NCI-H2081 (cell line): ENCODE measurements around the gene TPH1.
A peak's percentile ranks its signal among the peaks of the same experiment; 100 is the strongest.

Experiments used
- DNase-seq, 2 experiments: peaks; one replicate each; lab custom pipeline; 2025; lab: John Stamatoyannopoulos, UW

Gene TPH1

DNA sequence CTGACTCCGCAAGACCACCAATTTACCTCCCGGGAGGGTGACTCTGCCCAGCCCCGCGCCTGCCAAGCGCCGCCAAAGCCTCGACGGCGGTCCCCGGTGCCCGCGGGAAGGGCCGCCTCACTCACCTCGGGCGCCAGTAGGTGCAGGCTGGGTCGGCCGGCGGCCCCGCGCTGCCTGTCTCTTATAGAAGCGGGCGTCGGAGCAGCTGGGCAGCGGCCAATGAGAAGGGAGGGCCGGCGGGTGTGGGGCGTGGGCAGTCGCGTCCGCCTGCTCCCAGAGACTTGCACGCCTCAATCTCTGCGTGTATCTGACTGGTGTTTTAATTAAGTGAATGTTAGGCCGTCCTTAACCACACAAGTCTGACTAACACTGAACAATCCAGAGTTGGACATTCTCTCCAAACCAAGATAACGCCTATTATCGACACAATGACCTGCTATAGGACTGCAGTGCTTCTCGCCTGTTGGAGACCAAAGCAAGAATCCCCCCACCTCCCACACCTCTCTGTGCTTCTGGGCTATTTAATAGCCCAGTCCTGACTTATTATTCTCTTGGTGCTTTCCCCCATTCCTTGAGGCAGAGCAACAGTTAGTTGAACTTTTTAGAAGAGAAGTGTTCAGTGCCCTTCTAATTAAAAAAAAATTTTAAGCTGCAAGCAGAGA lies at the start of gene TPH1:
TSS of gene TPH1 (minus strand) at position 154 of the 662 bp plus-strand sequence. CDS start 5,507 bp downstream, outside the sequence.
- no peak for DNase-seq

- DNase-seq, result no peak
These were observed 47.9 kb upstream of the TPH1 start for GRCh38 chr11:18093959-18094358.

DNA sequence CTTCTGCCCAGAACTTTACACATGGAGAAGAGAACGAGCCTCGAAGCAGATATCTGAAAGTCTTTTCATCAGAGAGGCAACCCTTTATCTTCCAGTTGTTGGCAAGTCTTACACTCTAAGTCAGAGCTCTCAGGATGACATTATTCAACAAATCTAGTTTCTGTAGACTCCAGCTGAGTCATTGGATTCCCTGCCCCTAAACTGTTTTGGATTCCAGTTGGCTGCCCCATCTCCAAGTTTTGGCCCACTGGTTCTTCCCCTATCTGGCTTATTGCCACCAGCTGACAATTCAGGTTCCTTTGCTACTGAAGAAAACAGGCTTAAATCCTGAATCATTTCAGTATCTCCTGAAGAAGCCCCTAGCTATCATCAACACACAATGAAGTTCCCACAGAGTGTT lies 45.7 kb upstream of the TPH1 start:
- DNase-seq, result no peak

GRCh38 chr11:18088966-18089365 lies 42.9 kb upstream of the TPH1 start:
- DNase-seq, result no peak

DNA sequence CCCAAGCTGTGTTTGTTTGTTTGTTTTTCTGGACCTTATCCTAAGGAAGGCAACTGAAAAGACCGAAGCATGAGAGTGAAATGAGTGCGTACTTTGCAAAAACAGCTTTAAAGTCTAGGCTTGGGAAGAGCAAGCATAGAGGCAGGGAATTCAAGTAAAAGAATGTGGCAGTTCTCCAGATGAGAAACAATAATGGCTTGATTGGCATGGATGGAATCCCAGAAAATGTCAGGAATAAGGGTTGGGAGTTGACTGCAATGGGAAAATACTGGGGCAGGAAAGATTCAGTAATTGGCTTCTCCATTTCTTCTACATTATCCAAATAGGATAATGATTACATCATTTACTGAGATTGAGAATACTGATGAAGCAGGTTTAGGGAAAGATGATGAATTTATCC lies 42.3 kb upstream of the TPH1 start:
- no peak for DNase-seq

DNA sequence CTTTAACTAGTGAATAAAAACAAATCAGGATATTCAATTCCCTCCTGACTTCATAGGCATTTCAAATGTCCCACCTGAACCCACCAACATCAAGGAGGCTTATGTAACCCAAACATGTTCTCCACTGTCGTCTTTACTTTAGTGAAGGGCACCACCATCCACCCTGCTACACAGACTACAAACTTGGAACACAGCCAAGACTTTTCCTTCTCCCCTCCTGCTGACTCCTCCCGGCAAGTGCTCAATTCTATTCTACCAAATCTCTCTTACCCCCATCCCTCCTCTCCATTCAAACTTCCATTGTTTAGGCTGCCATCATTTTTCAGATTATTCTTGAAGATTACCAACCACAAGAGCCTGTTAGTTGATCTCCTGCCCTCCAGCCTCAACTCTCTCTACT lies 35.5 kb upstream of the TPH1 start:
- peak in 1 of 2 experiments; percentile 31 for DNase-seq

GRCh38 chr11:18080451-18080850 lies 34.4 kb upstream of the TPH1 start:
- no peak for DNase-seq

- DNase-seq, result no peak
These were observed 32.8 kb upstream of the TPH1 start for GRCh38 chr11:18078909-18079308.

DNA sequence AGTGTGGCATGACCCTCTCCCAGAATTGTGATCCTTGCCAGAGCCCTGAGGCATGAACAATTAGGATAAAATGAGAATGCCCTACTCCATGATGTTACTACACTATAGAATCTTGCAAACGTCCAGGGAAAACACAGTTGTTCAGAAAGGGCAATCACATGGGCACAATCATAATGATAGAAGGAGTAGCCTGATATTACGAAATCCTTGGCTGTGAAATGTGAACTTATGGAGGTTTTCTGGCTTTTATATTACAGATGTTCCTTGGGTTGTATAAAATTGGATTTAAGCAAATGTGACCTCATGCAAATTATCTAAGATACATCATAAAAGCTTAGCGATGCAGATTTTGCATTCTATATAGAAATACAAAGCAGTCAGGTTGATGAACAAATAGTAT lies 29.4 kb upstream of the TPH1 start:
- no peak for DNase-seq

GRCh38 chr11:18071098-18071705 lies 25.1 kb upstream of the TPH1 start:
- peak; percentile 92 to 97 for DNase-seq

GRCh38 chr11:18067372-18067771 lies 21.3 kb upstream of the TPH1 start:
- DNase-seq, result no peak

DNA sequence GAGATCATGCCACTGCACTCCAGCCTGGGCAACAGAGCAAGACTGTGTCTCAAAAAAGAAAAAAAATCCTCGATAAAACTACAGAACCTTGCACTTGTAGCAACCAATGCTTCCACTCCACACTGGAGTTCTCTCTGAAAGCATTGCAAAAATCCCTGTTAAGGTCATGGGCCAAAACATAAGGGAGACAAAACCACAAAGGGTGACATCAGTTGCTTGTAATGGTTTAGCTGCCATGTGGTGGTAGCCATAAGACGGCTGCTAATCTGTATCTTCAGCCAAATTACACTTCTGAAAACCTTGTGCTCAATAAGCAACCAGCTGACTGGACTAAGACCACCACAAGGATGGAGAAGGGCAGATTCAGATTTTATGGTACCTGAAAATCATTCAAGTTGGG lies 20.6 kb upstream of the TPH1 start:
- no peak for DNase-seq

- peak; percentile 90 to 99 for DNase-seq
These were observed 19.5 kb upstream of the TPH1 start for GRCh38 chr11:18065572-18065971.

DNA sequence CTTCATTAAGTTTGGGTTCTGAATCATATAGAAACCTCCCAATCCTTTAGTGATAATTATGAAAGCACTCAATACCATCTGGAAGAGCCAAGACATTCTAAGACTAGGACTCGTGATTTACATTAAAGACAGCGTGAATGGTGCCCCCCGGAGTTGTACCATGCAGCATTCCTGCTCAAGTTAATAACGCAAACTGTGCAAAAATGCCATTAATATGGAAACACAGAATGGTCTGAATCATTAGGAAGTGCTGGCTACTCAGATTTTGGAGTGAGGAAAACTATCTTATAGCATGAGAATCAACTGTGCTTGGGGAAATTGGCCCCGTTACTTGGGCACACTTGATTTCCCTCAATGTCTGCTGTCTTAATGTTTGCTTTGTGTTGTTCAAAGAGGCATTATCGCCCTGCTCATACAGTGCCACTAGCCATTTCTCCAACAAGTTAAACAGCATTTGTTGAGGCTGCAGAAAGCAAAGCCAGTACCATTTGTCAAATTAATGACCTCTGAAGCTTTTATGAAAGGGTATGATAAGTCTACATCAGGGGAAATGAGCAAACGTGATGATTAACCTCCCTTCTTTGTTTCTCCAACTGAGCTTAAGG lies 18.5 kb upstream of the TPH1 start:
- peak; percentile 89 to 98 for DNase-seq

DNA sequence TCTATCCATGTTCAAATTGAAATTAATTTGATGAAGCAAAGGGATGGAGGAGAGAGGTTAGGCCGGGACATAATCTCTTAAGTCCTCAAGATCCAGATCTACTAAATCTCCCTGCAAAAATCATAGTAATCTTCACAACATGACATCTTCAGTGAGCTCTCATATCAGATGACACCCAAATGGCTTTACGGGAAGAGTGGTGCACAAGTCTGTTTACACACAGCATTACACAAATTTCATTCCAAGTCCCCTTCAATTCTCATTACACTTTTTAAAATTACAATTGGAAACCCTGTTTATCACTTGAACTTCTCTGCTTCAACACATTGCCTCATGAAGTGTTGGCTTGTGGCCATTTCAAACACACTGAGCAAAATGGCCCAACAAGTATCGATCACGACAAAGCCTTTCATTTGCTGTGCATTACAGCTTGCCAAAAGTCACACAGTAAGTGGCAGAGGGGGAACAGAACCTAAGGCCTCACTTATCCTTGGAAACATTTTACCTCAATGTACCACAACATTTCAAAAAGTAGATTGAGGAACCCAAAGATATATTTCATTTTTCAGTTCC lies 17.9 kb upstream of the TPH1 start:
- peak; percentile 74 to 95 for DNase-seq

- DNase-seq, result peak in 1 of 2 experiments; percentile 69
These were observed 17.1 kb upstream of the TPH1 start for GRCh38 chr11:18063125-18063524.

GRCh38 chr11:18061351-18061750 lies 15.3 kb upstream of the TPH1 start:
- no peak for DNase-seq

DNA sequence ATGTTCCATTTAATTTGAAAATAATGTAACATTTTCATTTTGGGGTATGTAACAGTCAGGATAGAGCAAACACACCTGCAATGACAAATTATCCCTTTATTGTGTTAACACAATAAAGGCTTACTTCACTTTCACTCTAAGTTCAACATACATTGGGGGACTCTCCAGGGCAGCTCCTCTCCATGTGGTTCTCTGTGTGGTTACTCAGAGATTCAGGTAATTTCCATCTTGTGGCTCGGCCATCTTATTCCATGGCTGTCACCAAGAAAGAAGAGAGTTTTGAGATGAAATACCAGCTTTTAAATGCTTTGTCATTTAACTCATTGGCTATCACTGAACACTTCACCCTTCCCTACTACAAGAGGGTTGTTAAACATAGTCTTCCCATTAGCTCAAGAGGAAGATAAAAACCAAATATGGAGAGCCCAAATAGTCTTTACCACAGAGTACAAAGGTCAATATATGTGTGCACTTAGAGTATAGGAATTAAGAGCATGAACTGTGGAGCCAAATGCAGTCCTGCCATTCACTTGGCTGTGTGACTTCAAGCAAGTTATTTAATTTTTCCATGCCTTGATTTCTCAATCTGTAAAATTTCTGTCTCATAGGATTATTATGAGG lies 10.6 kb upstream of the TPH1 start:
- DNase-seq, result peak in 1 of 2 experiments; percentile 34

DNA sequence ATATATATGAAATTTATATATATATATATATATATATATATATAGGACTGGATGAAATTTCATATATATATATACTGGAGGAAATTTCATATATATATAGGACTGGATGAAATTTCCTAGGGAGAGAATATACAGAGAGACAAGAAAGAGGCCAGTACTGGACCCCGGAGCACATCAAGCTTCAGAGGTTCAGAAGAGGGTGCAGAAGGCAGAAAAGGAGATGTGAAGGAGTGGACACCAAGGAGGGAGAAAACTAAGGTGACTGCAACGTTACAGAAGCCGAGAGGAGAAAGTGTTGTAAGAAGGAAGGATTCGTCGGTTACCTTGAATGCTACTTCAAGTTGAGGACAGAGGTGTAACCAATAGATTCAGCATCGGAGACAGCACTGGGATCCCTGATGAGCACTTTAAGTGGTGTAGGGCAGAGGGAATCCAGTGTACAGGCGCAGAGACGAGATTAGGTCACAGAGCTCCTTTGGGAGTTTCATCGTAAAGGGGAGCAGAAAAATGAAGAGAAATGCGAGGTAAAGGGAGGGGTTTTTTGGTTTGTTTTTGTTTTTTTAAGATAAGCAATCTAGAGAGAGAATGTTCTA lies 8.5 kb upstream of the TPH1 start:
- DNase-seq, result no peak

- no peak for DNase-seq
These were observed 4.8 kb upstream of the TPH1 start for GRCh38 chr11:18050848-18051247.

DNA sequence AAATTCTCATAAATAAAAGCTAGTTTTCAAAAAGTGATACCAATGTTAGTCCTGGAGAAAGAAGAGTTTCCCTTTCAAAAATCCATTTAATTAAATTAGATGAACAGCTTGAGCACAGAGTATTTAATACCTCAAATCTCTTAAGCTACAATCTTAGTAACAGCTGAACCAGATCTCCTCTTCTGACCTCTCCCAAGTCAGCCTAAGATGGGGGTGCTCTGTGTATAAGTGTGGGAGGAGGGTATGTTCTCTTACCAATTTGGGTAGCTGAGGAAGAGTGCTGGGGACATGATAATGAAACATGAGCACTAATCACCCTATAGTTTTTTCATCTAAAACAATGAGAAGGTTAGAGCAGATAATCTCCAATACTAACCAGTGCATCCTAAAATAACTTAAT lies 9.6 kb downstream of the TPH1 start:
- DNase-seq, result no peak

DNA sequence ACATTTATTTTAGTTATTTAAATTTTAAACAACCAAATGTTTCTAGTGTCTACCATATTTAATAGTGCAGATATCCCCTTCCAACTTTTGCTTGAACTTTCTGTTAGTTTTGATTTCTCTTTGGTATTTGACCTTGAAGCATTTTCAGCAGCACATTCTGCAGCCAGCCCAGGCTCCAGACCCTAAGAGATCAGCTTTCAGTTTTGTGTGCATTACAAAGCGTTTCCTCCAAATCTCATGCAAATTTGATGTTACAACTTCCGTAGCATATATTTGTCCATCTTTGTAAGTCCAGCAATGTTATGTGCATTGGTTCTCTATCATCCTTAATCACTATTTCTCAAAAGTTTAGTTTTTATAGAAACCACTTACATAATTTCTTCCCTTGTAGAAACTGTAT lies 18.6 kb downstream of the TPH1 start:
- no peak for DNase-seq
